Activated CD8-positive, alpha-beta memory T cell treated with anti-CD3 and anti-CD28 coated beads, Interleukin-2, amount 50 U/mL, for 48 hours (primary cell): ENCODE data around the gene EDEM1.

Experiments
- DNase-seq: peaks from one replicate; pipeline ENCODE4 v3.0.0-alpha.2; 2020

The EDEM1 gene

GRCh38 chr3:5201536-5201935, 14.0 kb downstream of the EDEM1 start:
- no peak for DNase-seq

GRCh38 chr3:5202222-5202621, 14.7 kb downstream of the EDEM1 start:
- no peak for DNase-seq

GRCh38 chr3:5205165-5205941, 17.8 kb downstream of the EDEM1 start:
- peak; percentile 71 for DNase-seq

GRCh38 chr3:5210926-5211325, 23.4 kb downstream of the EDEM1 start:
- DNase-seq = no peak

GRCh38 chr3:5212628-5213573, 25.4 kb downstream of the EDEM1 start:
- no peak for DNase-seq

- DNase-seq = no peak
Observed at GRCh38 chr3:5213574-5213966, 26.1 kb downstream of the EDEM1 start.

- DNase-seq = no peak
Observed at GRCh38 chr3:5214352-5214751, 26.8 kb downstream of the EDEM1 start.

GRCh38 chr3:5217824-5218595, 30.5 kb downstream of the EDEM1 start:
- no peak for DNase-seq

GRCh38 chr3:5218815-5219214, 31.3 kb downstream of the EDEM1 start:
- DNase-seq = no peak

GRCh38 chr3:5219216-5219615, 31.7 kb downstream of the EDEM1 start:
- DNase-seq = no peak

GRCh38 chr3:5220193-5220592, 32.7 kb downstream of the EDEM1 start:
- DNase-seq = no peak

GRCh38 chr3:5220667-5221431, 33.3 kb downstream of the EDEM1 start:
- no peak for DNase-seq

- DNase-seq = no peak
Observed at GRCh38 chr3:5221701-5222100, 34.2 kb downstream of the EDEM1 start.

- no peak for DNase-seq
Observed at GRCh38 chr3:5222283-5223005, 34.9 kb downstream of the EDEM1 start.

GRCh38 chr3:5226783-5227182, 39.3 kb downstream of the EDEM1 start:
- DNase-seq = no peak

GRCh38 chr3:5227812-5228211, 40.3 kb downstream of the EDEM1 start:
- no peak for DNase-seq

- no peak for DNase-seq
Observed at GRCh38 chr3:5229414-5229813, 41.9 kb downstream of the EDEM1 start.

GRCh38 chr3:5231074-5231473, 43.6 kb downstream of the EDEM1 start:
- DNase-seq = no peak

GRCh38 chr3:5231487-5231886, 44.0 kb downstream of the EDEM1 start:
- no peak for DNase-seq

- DNase-seq = no peak
Observed at GRCh38 chr3:5232570-5232969, 45.1 kb downstream of the EDEM1 start.

GRCh38 chr3:5233026-5233425, 45.5 kb downstream of the EDEM1 start:
- no peak for DNase-seq

- DNase-seq = no peak
Observed at GRCh38 chr3:5235655-5236054, 48.1 kb downstream of the EDEM1 start.
